ENCODE measurements around the gene SERGEF.

DNA sequence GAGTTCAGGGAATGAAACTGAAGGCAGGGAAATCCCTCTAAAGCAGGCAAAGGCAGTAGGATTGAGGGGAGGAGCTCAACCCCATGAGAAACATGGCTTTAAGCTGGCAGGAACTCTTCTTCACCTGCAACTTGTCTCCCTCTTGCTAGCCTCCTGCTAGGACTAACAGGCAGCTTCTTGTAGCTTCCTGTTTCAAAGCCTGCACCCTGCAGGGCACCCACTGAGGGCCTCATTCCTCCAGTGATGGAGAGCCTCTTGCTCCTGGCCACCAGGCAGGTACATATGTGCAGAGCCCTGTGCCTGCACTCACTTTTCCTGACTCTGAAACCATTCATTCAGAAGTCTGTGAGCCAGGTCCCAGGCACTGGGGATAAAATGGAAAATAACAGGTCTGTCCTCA lies 137.0 kb downstream of the SERGEF start:
- TF ChIP-seq YY1 (IDR thresholded peaks at IDR 0.05; ENCODE audit: insufficient read depth, insufficient read length) (no peak), ZNF274 (IDR thresholded peaks at IDR 0.05; ENCODE audit: low read depth, low read length) (no peak), SUZ12 (IDR thresholded peaks at IDR 0.05; ENCODE audit: extremely low read depth, insufficient read depth, insufficient read length) (no peak)

Data from NT2/D1 (cell line).